Measurements from ENCODE around the gene PLXNB1. TPM values are rescaled to one million over a fixed set of nuclear protein-coding genes. Genes with fewer than 3 reads are reported as not detected.
A peak's percentile ranks its signal among the peaks of the same experiment; 100 is the strongest.

Gene PLXNB1
- total and polyA plus RNA-seq, 12 donors, result 3.4 to 115 (median 13.7) TPM

- no peaks in the 10 kb centered on the region for H3K36me3 ChIP-seq (replicated peaks in 1 of 2)
- no peak overlapping the region for H3K4me3 ChIP-seq
- peaks cover 0 to 5% of the 10 kb centered on the region in 2 donors for H3K4me1 ChIP-seq (replicated peaks in 1 of 2)
- intact Hi-C loops (cut with DNase I), result loop anchor here in 1 of 2 donors (5.0 kb wide), 1 partner anchor 38 kb away; no protein-coding TSS in a partner anchor
- TF ChIP-seq POLR2A (IDR thresholded peaks at IDR 0.05) (no peak), CTCF (IDR thresholded peaks at IDR 0.05) (no peak)
- WGBS, 4 donors, result 37 to 68% (median 59%) methylated on average over 4 to 11 of the region's 11 CpGs
- H3K27me3 ChIP-seq, result no peaks in the 10 kb centered on the region
- no peak overlapping the region for H3K27ac ChIP-seq
- no peaks in the 10 kb centered on the region for H3K9me3 ChIP-seq (replicated peaks in 1 of 3)
- DNase-seq, result peak in 3 of 7 donors; percentile 13 to 43 (median 17)
Observed at GRCh38 chr3:48398701-48399386, 31.0 kb downstream of the PLXNB1 start.

GRCh38 chr3:48397767-48398681 is 31.9 kb downstream of the PLXNB1 start:
- WGBS, 4 donors, result 72 to 87% (median 78%) methylated on average over 5 to 9 of the region's 9 CpGs
- intact Hi-C loops (cut with DNase I), result loop anchor here in 1 of 2 donors (5.0 kb wide), 1 partner anchor 39 kb away; no protein-coding TSS in a partner anchor

GRCh38 chr3:48395714-48396113 is 34.2 kb downstream of the PLXNB1 start:
- no peaks in the 10 kb centered on the region for H3K4me1 ChIP-seq (replicated peaks in 1 of 2)
- DNase-seq, result no peak
- 63 to 73% (median 68%) methylated on average over 3 of the region's 3 CpGs for WGBS, 4 donors
- no peak overlapping the region for H3K27ac ChIP-seq
- intact Hi-C loops (cut with DNase I), result loop anchor here in 1 of 2 donors (5.0 kb wide), 1 partner anchor 42 kb away; no protein-coding TSS in a partner anchor
- H3K9me3 ChIP-seq (replicated peaks in 1 of 3), result no peaks in the 10 kb centered on the region
- TF ChIP-seq POLR2A (IDR thresholded peaks at IDR 0.05) (no peak), CTCF (IDR thresholded peaks at IDR 0.05) (no peak)
- no peak overlapping the region for H3K4me3 ChIP-seq
- H3K27me3 ChIP-seq, result no peaks in the 10 kb centered on the region
- H3K36me3 ChIP-seq (replicated peaks in 1 of 2), result no peaks in the 10 kb centered on the region

More at GRCh38 chr3:48397767-48398681, 31.9 kb downstream of the PLXNB1 start:
- Histone ChIP-seq H3K27ac (no peak overlapping the region), H3K9me3 (replicated peaks in 1 of 3) (no peaks in the 10 kb centered on the region), H3K36me3 (replicated peaks in 1 of 2) (no peaks in the 10 kb centered on the region), H3K27me3 (no peaks in the 10 kb centered on the region), H3K4me1 (replicated peaks in 1 of 2) (peaks cover 0 to 5% of the 10 kb centered on the region in 2 donors), H3K4me3 (no peak overlapping the region)
- TF ChIP-seq CTCF (IDR thresholded peaks at IDR 0.05) (no peak), POLR2A (IDR thresholded peaks at IDR 0.05) (no peak)
- DNase-seq, result peak in 1 of 7 donors; percentile 41

GRCh38 chr3:48394391-48394790 is 35.5 kb downstream of the PLXNB1 start:
- no peaks in the 10 kb centered on the region for H3K4me1 ChIP-seq (replicated peaks in 1 of 2)
- no peak for DNase-seq
- WGBS, 4 donors, result 80 to 88% (median 84%) methylated on average over 2 of the region's 2 CpGs
- intact Hi-C loops (cut with DNase I), result no loop called here
- no peak for TF ChIP-seq POLR2A (IDR thresholded peaks at IDR 0.05)
- TF ChIP-seq CTCF (IDR thresholded peaks at IDR 0.05), result no peak
- no peaks in the 10 kb centered on the region for H3K9me3 ChIP-seq (replicated peaks in 1 of 3)
- H3K4me3 ChIP-seq, result no peak overlapping the region
- H3K36me3 ChIP-seq (replicated peaks in 1 of 2), result no peaks in the 10 kb centered on the region
- no peak overlapping the region for H3K27ac ChIP-seq
- H3K27me3 ChIP-seq, result no peaks in the 10 kb centered on the region
